Measurements from ENCODE around the gene SLC10A3. TPM values are rescaled to one million over a fixed set of nuclear protein-coding genes. Genes with fewer than 3 reads are reported as not detected.

Gene SLC10A3
- total RNA-seq, result 17.9 TPM

DNA sequence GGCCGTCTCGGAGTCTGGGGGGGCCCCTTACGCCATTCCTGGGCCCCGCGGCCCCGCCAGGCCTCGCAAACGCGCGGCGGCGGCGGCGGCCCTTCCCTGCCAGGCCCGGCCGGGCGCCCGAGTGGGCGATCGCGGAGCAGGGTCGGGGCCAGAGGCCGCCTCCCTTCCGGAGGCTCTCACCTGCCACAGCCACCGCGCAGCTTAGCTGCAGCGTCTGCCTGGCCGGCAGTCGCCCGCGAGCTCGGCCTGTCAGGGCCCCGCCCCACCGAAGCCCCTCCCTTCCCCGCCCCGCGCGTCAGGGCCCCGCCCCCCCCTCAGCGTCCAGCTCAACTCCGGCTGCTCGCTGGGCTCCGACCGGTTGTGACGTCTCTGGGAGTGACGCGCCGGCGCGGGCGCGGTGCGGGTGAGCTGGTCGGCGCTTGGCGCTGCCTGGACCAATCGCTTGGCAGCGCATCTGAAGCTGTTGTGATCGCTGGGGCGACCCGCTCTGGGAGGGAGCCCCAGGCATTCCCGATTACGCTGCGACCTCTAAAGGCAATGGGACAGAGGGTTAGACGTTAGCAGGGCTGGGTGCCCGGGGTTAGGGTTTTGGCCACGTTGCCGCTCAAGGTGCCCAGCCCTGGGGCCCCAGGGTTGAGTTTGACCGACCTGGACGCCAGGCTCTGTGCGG, at the start of gene SLC10A3:
SLC10A3 (minus strand) TSS at position 216 of the 670 bp plus-strand sequence. CDS start 1,689 bp downstream, outside the sequence.

GRCh38 chrX:154515966-154516655, 25.7 kb upstream of the SLC10A3 start, which contains the start of gene FAM3A:
Gene FAM3A, minus strand, starts transcription at chrX:154516232. Its CDS starts 460 bp downstream, at chrX:154515772.

DNA sequence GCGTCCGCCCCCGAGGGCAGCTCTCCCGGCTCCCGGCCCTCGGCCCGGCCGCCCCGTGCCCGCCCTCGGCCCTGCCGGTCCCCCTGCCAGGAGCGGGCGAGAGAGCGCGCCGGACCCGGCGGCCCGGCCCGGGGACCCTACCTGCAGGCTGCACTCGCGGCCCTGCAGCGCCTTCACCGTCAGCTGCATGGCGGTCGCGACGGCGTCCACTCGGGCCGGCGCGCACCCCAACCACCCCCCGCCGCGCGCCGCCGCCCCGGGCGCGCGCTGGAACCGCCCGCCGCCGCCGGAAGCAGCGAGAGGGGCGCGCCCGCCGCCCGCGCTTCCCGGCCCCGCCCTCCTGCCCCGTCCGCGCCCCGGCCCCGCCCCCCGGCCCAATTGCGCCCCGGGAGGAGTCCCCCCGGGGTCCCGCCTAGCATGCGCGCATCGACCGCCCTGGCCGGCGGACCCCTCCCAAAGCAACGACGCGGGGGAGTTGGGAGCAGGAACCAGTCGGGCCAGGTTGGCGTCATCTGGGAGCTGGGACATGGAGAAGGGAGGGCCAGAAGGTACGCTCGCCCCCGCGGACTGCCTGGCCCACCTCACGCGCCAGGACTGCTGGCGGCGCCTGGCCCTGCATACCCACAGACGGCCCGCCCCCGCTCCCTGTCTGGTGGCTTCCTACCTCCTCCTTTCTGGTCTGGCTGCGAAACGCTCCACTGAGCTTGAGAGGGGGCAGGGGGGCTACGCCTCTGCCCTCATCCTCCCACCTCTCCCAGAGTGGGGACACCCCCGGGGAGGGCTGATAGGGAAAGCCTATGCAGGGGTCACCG, 3.8 kb downstream of the SLC10A3 start, which contains the start of gene UBL4A:
UBL4A (minus strand) TSS at position 220 of the 812 bp plus-strand sequence; CDS start at position 189, 31 bp downstream.

GRCh38 chrX:154478728-154479622, 11.5 kb downstream of the SLC10A3 start, which contains the start of gene LAGE3:
Gene LAGE3, minus strand, starts transcription at chrX:154479281. Its CDS starts 366 bp downstream, at chrX:154478915.

GRCh38 chrX:154458116-154458953, 32.1 kb downstream of the SLC10A3 start, which contains the start of gene PLXNA3:
Gene PLXNA3, plus strand, starts transcription at chrX:154458281. Its CDS starts 1,903 bp downstream, at chrX:154460184.

DNA sequence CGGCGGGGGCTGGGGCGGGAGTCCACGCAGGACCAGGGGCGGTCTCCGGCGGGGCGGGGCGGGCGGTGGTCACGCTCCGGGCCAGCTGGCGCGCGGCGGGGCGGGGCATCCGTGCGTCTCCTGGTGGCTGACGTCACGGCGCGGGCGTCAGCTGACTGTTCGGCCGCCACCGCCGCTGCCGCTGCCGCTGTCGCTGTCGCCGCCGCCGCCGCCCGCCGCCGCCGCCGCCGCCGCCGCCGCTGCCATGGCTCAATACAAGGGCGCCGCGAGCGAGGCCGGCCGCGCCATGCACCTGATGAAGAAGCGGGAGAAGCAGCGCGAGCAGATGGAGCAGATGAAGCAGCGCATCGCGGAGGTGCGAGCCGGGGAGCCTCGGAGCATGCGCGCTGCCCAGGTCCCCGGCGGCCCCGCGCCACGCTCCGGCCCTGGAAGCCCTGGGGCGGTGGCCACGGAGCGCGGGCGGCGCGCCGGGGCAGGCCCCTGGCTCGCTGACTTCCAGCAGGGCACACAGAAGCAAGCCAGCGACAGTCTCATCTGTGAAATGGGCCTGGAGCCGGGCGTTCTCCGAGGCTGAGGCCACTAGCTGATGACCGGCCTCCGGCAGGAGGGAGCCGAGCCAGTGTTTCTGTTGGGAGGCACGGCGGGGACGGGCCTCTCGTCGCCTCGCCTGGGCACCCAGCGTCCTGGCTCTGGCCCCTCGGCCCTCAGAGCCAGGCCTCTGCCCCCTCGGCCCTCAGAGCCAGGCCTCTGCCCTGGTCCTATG, 46.3 kb downstream of the SLC10A3 start, which contains the start of gene FAM50A:
FAM50A (plus strand) TSS at position 150 of the 763 bp plus-strand sequence; CDS start at position 245, 95 bp downstream.

Small RNA genes lying within 50 kb of the gene (small RNA-seq; reads per million reads assigned to genes)
- gene MIR6858 (ENCODE audit: low replicate concordance), result 0.09 reads per million
- not detected for gene RN7SL697P (ENCODE audit: low replicate concordance)

Other genes with a start within 250 kb of the SLC10A3 start
- gene OPN1MW3, start 233.0 kb downstream of the SLC10A3 start, total RNA-seq, result not detected
- gene TEX28, start 195.5 kb downstream of the SLC10A3 start, total RNA-seq, result not detected
- gene TKTL1, start 194.8 kb downstream of the SLC10A3 start, total RNA-seq, result 0.18 TPM
- 813 TPM for gene FLNA, start 116.0 kb downstream of the SLC10A3 start, total RNA-seq
- 61.3 TPM for gene EMD, start 111.3 kb downstream of the SLC10A3 start, total RNA-seq
- gene RPL10, start 92.3 kb downstream of the SLC10A3 start, total RNA-seq, result 2,753 TPM
- 27.1 TPM for gene DNASE1L1, start 81.4 kb downstream of the SLC10A3 start, total RNA-seq
- 35.7 TPM for gene TAFAZZIN, start 79.1 kb downstream of the SLC10A3 start, total RNA-seq
- gene ATP6AP1, start 62.0 kb downstream of the SLC10A3 start, total RNA-seq, result 106 TPM
- 103 TPM for gene GDI1, start 53.5 kb downstream of the SLC10A3 start, total RNA-seq
- gene FAM50A, start 46.5 kb downstream of the SLC10A3 start, total RNA-seq, result 26.0 TPM
- gene PLXNA3, start 32.3 kb downstream of the SLC10A3 start, total RNA-seq, result 28.7 TPM
- 11.6 TPM for gene LAGE3, start 11.3 kb downstream of the SLC10A3 start, total RNA-seq
- 31.4 TPM for gene UBL4A, start 4.0 kb downstream of the SLC10A3 start, total RNA-seq
- 23.9 TPM for gene FAM3A, start 25.6 kb upstream of the SLC10A3 start, total RNA-seq
- 31.3 TPM for gene G6PD, start 56.2 kb upstream of the SLC10A3 start, total RNA-seq
- 14.5 TPM for gene IKBKG, start 57.0 kb upstream of the SLC10A3 start, total RNA-seq
- not detected for gene CTAG1A, start 94.5 kb upstream of the SLC10A3 start, total RNA-seq
- not detected for gene CTAG1B, start 128.7 kb upstream of the SLC10A3 start, total RNA-seq
- gene CTAG2, start 162.9 kb upstream of the SLC10A3 start, total RNA-seq, result not detected

All from metanephros (tissue), 2 donors.